Smooth muscle cell (in vitro differentiated cells): Measurements from ENCODE around the gene NAV3. TPM values are rescaled to one million over a fixed set of nuclear protein-coding genes. Genes with fewer than 3 reads are reported as not detected.

Experiments used
- DNase-seq: peaks from one replicate; lab custom pipeline; 2025; ENCODE audit not compliant: unreplicated experiment; lab: John Stamatoyannopoulos, UW
- H2AFZ ChIP-seq: fragments of 200-600 bp; sonication (generic); 2 replicates; pipeline ENCODE4 v1.6.0; 2016; ENCODE audit warnings: antibody characterized with exemption, low read depth, mild to moderate bottlenecking
- H3F3A ChIP-seq: fragments of 200-600 bp; sonication (generic); 2 replicates; pipeline ENCODE4 v1.6.0; 2017; ENCODE audit warnings: antibody characterized with exemption, low read depth
- H3K27ac ChIP-seq: fragments of 200-600 bp; sonication (generic); 2 replicates; pipeline ENCODE4 v1.5.1; 2016; ENCODE audit warnings: low read depth, mild to moderate bottlenecking
- H3K27me3 ChIP-seq: fragments of 200-600 bp; sonication (generic); 2 replicates; pipeline ENCODE4 v1.6.1; 2016; ENCODE audit warnings: low read depth, mild to moderate bottlenecking
- H3K36me3 ChIP-seq: fragments of 200-600 bp; sonication (generic); 2 replicates; pipeline ENCODE4 v1.5.1; 2016; ENCODE audit warnings: low read depth
- H3K4me1 ChIP-seq: fragments of 200-600 bp; sonication (generic); 2 replicates; pipeline ENCODE4 v1.5.1; 2016; ENCODE audit warnings: low read depth
- H3K4me2 ChIP-seq: fragments of 200-600 bp; sonication (generic); 2 replicates; pipeline ENCODE4 v1.6.0; 2016; ENCODE audit warnings: mild to moderate bottlenecking
- H3K4me3 ChIP-seq: fragments of 200-600 bp; sonication (generic); 2 replicates; pipeline ENCODE4 v1.5.1; 2016; ENCODE audit warnings: mild to moderate bottlenecking
- H3K79me2 ChIP-seq: fragments of 200-600 bp; sonication (generic); 2 replicates; pipeline ENCODE4 v1.6.0; 2016; ENCODE audit warnings: low read depth, mild to moderate bottlenecking
- H3K9ac ChIP-seq: fragments of 200-600 bp; sonication (generic); 2 replicates; pipeline ENCODE4 v1.6.0; 2016; ENCODE audit warnings: low read depth
- H3K9me3 ChIP-seq: fragments of 200-600 bp; sonication (generic); replicated peaks from 2 replicates; pipeline ENCODE4 v1.5.1; 2016; ENCODE audit warnings: low read depth
- H4K20me1 ChIP-seq: fragments of 200-600 bp; sonication (generic); 2 replicates; pipeline ENCODE4 v1.6.0; 2016; ENCODE audit warnings: low read depth
- CTCF ChIP-seq: fragments of 200-600 bp; sonication (generic); IDR thresholded peaks from 2 replicates; pipeline ENCODE4 v1.5.1; 2017; ENCODE audit warnings: borderline replicate concordance, mild to moderate bottlenecking, antibody characterized with exemption; ENCODE audit not compliant: insufficient read depth, poor library complexity, severe bottlenecking
- WGBS: methylation state at CpG from one replicate; pipeline ENCODE4 v1.1.7; 2016; ENCODE audit warnings: low lambda C conversion rate; 5-methylcytosine and 5-hydroxymethylcytosine counted together
- polyA plus RNA-seq: library from polyadenylated mRNA; unstranded; fragments of >200 nt; fragmentation: Nextera tagmentation; extraction: Ambion mirVana; gene quantifications from 2 replicates; pipeline ENCODE4 v1.2.1, GENCODE V29; 2016
- total RNA-seq: library from RNA; depleted of rRNA; stranded (reverse); fragments of >200 nt; gene quantifications from 2 replicates; pipeline ENCODE4 v1.2.3, GENCODE V29; 2014

Gene NAV3
- total and polyA plus RNA-seq, 2 experiments from 2014 or later = 8.0 to 31.0 TPM

DNA sequence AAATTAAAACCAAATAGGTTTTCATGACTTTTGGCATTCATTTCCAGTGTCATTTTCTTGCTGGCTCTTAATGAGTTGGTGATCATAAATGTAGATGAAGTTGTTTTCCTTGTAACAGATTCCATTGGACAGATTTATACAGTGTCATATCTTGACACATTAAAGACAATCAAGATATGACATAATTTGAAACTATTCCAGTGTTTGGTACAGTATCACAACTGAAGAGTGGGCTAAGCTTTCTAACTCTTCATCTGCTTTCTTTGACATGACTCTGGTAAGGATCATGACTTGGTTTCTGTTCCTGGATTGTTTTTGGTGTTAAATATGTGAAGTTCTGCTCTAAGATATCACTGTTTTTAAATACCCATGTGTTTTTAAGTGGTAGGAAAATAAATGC is 289.6 kb downstream of the NAV3 start:
- Histone ChIP-seq H3K4me3 (no peak overlapping the region), H3K4me1 (no peaks in the 10 kb centered on the region), H3K4me2 (no peak overlapping the region), H3K36me3 (no peaks in the 10 kb centered on the region), H3K27ac (no peak overlapping the region), H4K20me1 (no peaks in the 10 kb centered on the region), H2AFZ (no peak overlapping the region), H3K9ac (no peak overlapping the region), H3K27me3 (no peaks in the 10 kb centered on the region), H3K79me2 (no peaks in the 10 kb centered on the region), H3K9me3 (no peaks in the 10 kb centered on the region), H3F3A (no peaks in the 10 kb centered on the region)
- TF ChIP-seq CTCF = no peak
- DNase-seq = no peak

GRCh38 chr12:78120866-78121560 is 290.3 kb downstream of the NAV3 start:
- TF ChIP-seq CTCF = peak; percentile 41
- Histone ChIP-seq H3K79me2 (no peaks in the 10 kb centered on the region), H3K27ac (no peak overlapping the region), H3F3A (no peaks in the 10 kb centered on the region), H2AFZ (no peak overlapping the region), H3K27me3 (no peaks in the 10 kb centered on the region), H3K36me3 (no peaks in the 10 kb centered on the region), H3K9ac (no peak overlapping the region), H3K9me3 (no peaks in the 10 kb centered on the region), H4K20me1 (no peaks in the 10 kb centered on the region), H3K4me3 (no peak overlapping the region), H3K4me1 (no peaks in the 10 kb centered on the region), H3K4me2 (no peak overlapping the region)
- WGBS = 88% methylated on average over 6 of the region's 6 CpGs
- DNase-seq = no peak

DNA sequence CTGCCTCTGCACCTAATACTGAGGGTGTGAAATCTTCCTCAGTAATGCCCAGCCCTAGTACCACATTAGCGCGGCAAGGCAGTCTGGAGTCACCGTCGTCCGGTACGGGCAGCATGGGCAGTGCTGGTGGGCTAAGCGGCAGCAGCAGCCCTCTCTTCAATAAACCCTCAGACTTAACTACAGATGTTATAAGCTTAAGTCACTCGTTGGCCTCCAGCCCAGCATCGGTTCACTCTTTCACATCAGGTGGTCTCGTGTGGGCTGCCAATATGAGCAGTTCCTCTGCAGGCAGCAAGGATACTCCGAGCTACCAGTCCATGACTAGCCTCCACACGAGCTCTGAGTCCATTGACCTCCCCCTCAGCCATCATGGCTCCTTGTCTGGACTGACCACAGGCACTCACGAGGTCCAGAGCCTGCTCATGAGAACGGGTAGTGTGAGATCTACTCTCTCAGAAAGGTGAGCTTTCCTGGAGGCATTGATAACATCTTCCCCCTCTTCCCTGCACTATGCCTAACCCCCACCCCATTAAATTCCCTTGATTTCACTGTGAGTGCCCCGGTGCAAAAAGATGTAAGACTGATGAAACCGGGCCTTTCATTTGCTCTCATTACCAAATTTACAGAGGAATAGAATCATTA is 291.4 kb downstream of the NAV3 start:
- Histone ChIP-seq H2AFZ (no peak overlapping the region), H4K20me1 (no peaks in the 10 kb centered on the region), H3K9me3 (no peaks in the 10 kb centered on the region), H3K36me3 (no peaks in the 10 kb centered on the region), H3F3A (no peaks in the 10 kb centered on the region), H3K4me1 (no peaks in the 10 kb centered on the region), H3K79me2 (no peaks in the 10 kb centered on the region), H3K27me3 (no peaks in the 10 kb centered on the region), H3K4me2 (no peak overlapping the region), H3K9ac (no peak overlapping the region), H3K27ac (no peak overlapping the region), H3K4me3 (no peak overlapping the region)
- no peak for DNase-seq
- TF ChIP-seq CTCF = no peak
- WGBS = 94% methylated on average over 16 of the region's 16 CpGs

GRCh38 chr12:78128211-78128610 is 297.5 kb downstream of the NAV3 start:
- no peak for DNase-seq
- Histone ChIP-seq H2AFZ (no peak overlapping the region), H4K20me1 (no peaks in the 10 kb centered on the region), H3K27ac (no peak overlapping the region), H3K79me2 (no peaks in the 10 kb centered on the region), H3K27me3 (no peaks in the 10 kb centered on the region), H3K36me3 (no peaks in the 10 kb centered on the region), H3F3A (no peaks in the 10 kb centered on the region), H3K4me2 (no peak overlapping the region), H3K9ac (no peak overlapping the region), H3K4me3 (no peak overlapping the region), H3K4me1 (no peaks in the 10 kb centered on the region), H3K9me3 (no peaks in the 10 kb centered on the region)
- TF ChIP-seq CTCF = no peak
- 79% methylated on average over 2 of the region's 2 CpGs for WGBS
